Colonic mucosa (tissue), 4 donors: ENCODE results near the gene PDGFD. TPM values are rescaled to one million over a fixed set of nuclear protein-coding genes. Genes with fewer than 3 reads are reported as not detected.

Source experiments
- DNase-seq: peaks from one replicate; pipeline ENCODE4 v3.0.0-alpha.2; 2020
- H3K27ac ChIP-seq: fragments of 200-600 bp; one replicate; pipeline ENCODE4 v1.8.0; 2021
- H3K27me3 ChIP-seq: fragments of 200-600 bp; one replicate; pipeline ENCODE4 v1.8.0; 2021
- H3K36me3 ChIP-seq: fragments of 200-600 bp; one replicate; pipeline ENCODE4 v1.8.0; 2021
- H3K4me1 ChIP-seq: fragments of 200-600 bp; one replicate; pipeline ENCODE4 v1.8.0; 2021; ENCODE audit warnings: mild to moderate bottlenecking
- H3K4me3 ChIP-seq: fragments of 200-600 bp; one replicate; pipeline ENCODE4 v1.8.0; 2021
- H3K9ac ChIP-seq, 2 donors: one replicate each; pipeline ENCODE4 v1.7.0; 2013; ENCODE audit warnings: control low read depth in 2 of 2, low read depth in 2 of 2, low read length in 2 of 2
- H3K9me3 ChIP-seq: fragments of 200-600 bp; one replicate; pipeline ENCODE4 v1.8.0; 2021
- CTCF ChIP-seq: fragments of 200-600 bp; IDR thresholded peaks from one replicate; pipeline ENCODE4 v1.8.0; 2022; ENCODE audit warnings: antibody characterized with exemption, mild to moderate bottlenecking
- intact Hi-C: fragments of 100-400 bp; cut with DNase I; formaldehyde crosslinking; loops from one replicate; pipeline ENCODE4 v1.14.1; 2022
- total RNA-seq, 2 donors: library from RNA; stranded (reverse); fragmentation: NEBNext Ultra II Directional in 1 of 2; extraction: Animal tissue kit (Norgen Biotek cat#: 25700) in 1 of 2; gene quantifications; one replicate each; pipeline ENCODE4 v1.2.1, GENCODE V29; 2021
- donor health status: healthy.
- donor health status: DM: no; HTN: no; CAD: no.
- donor health status: DM: no; HTN: no; CAD: no.

PDGFD gene
- total RNA-seq, 2 donors from 2014 or later, result 2.1 to 5.4 TPM

- H3K27me3 ChIP-seq, result no peaks in the 10 kb centered on the region
- no peaks in the 10 kb centered on the region for H3K36me3 ChIP-seq
- TF ChIP-seq CTCF, result no peak
- no peaks in the 10 kb centered on the region for H3K9me3 ChIP-seq
- H3K4me3 ChIP-seq, result no peak overlapping the region
- no peak overlapping the region for H3K9ac ChIP-seq
- H3K4me1 ChIP-seq, result no peaks in the 10 kb centered on the region
- intact Hi-C loops, result no loop called here
- DNase-seq, result peak; percentile 16
- no peak overlapping the region for H3K27ac ChIP-seq
These were observed 293.1 kb downstream of the PDGFD start for GRCh38 chr11:103870821-103871309.

- Histone ChIP-seq H3K27me3 (no peaks in the 10 kb centered on the region), H3K9ac (no peak overlapping the region), H3K4me1 (no peaks in the 10 kb centered on the region), H3K27ac (no peak overlapping the region), H3K36me3 (no peaks in the 10 kb centered on the region), H3K9me3 (no peaks in the 10 kb centered on the region), H3K4me3 (no peak overlapping the region)
- intact Hi-C loops, result no loop called here
- DNase-seq, result no peak
- no peak for TF ChIP-seq CTCF
These were observed 296.5 kb downstream of the PDGFD start for GRCh38 chr11:103867481-103867880.

GRCh38 chr11:103863497-103863896 lies 300.4 kb downstream of the PDGFD start:
- TF ChIP-seq CTCF, result no peak
- no peaks in the 10 kb centered on the region for H3K4me1 ChIP-seq
- H3K9me3 ChIP-seq, result no peaks in the 10 kb centered on the region
- no peaks in the 10 kb centered on the region for H3K36me3 ChIP-seq
- no peak overlapping the region for H3K9ac ChIP-seq
- H3K27ac ChIP-seq, result no peak overlapping the region
- intact Hi-C loops, result no loop called here
- no peaks in the 10 kb centered on the region for H3K27me3 ChIP-seq
- H3K4me3 ChIP-seq, result no peak overlapping the region
- no peak for DNase-seq

- Histone ChIP-seq H3K4me3 (no peak overlapping the region), H3K36me3 (no peaks in the 10 kb centered on the region), H3K4me1 (no peaks in the 10 kb centered on the region), H3K27ac (no peak overlapping the region), H3K9ac (no peak overlapping the region), H3K9me3 (no peaks in the 10 kb centered on the region), H3K27me3 (no peaks in the 10 kb centered on the region)
- intact Hi-C loops, result no loop called here
- TF ChIP-seq CTCF, result no peak
- DNase-seq, result no peak
These were observed 301.2 kb downstream of the PDGFD start for GRCh38 chr11:103862802-103863174.

GRCh38 chr11:103862094-103862801 lies 301.7 kb downstream of the PDGFD start:
- no peak for DNase-seq
- Histone ChIP-seq H3K4me1 (no peaks in the 10 kb centered on the region), H3K27ac (no peak overlapping the region), H3K36me3 (no peaks in the 10 kb centered on the region), H3K9me3 (no peaks in the 10 kb centered on the region), H3K27me3 (no peaks in the 10 kb centered on the region), H3K9ac (no peak overlapping the region), H3K4me3 (no peak overlapping the region)
- intact Hi-C loops, result no loop called here
- TF ChIP-seq CTCF, result no peak

Other genes with a start within 250 kb of the PDGFD start
- not detected for gene DDI1, start 127.5 kb downstream of the PDGFD start, total RNA-seq